WTC11 (cell line): ENCODE results near the gene SLC25A46.

ENCODE experiments used
- CREB1 ChIP-seq: sonication (generic); formaldehyde crosslinking; IDR thresholded peaks from 2 replicates; pipeline ENCODE4 v1.8.0; 2023; ENCODE audit warnings: mild to moderate bottlenecking, missing genetic modification reagents
- CTCF ChIP-seq: fragments of 200-600 bp; IDR thresholded peaks from 2 replicates; pipeline ENCODE4 v1.8.0; 2022; ENCODE audit warnings: antibody characterized with exemption
- FOXJ3 ChIP-seq: sonication (generic); formaldehyde crosslinking; IDR thresholded peaks from 2 replicates; pipeline ENCODE4 v1.9.0; 2021; ENCODE audit warnings: missing genetic modification reagents, mild to moderate bottlenecking, borderline replicate concordance
- MYBL2 ChIP-seq: sonication (generic); formaldehyde crosslinking; IDR thresholded peaks from 2 replicates; pipeline ENCODE4 v1.8.1; 2023; ENCODE audit warnings: mild to moderate bottlenecking, moderate library complexity, missing genetic modification reagents
- SP1 ChIP-seq: sonication (generic); formaldehyde crosslinking; conservative IDR thresholded peaks from 2 replicates; pipeline ENCODE4 v1.8.1; 2022; ENCODE audit warnings: missing genetic modification reagents
- STAT6 ChIP-seq: sonication (generic); formaldehyde crosslinking; conservative IDR thresholded peaks from 2 replicates; pipeline ENCODE4 v1.8.1; 2023; ENCODE audit warnings: mild to moderate bottlenecking, low read depth, missing genetic modification reagents, moderate library complexity
- ZNF138 ChIP-seq: sonication (generic); formaldehyde crosslinking; conservative IDR thresholded peaks from 2 replicates; pipeline ENCODE4 v1.8.1; 2022; ENCODE audit warnings: mild to moderate bottlenecking, moderate library complexity, missing genetic modification reagents
- ZNF232 ChIP-seq: sonication (generic); formaldehyde crosslinking; IDR thresholded peaks from 2 replicates; pipeline ENCODE4 v1.8.0; 2022; ENCODE audit warnings: mild to moderate bottlenecking, missing genetic modification reagents
- TF ChIP-seq, protein P1 (sequence below): sonication (generic); formaldehyde crosslinking; IDR thresholded peaks from 2 replicates; pipeline ENCODE4 v1.8.0; 2022; ENCODE audit warnings: mild to moderate bottlenecking, missing genetic modification reagents
- TF ChIP-seq, protein P2 (sequence below): fragments of 250-450 bp; sonication (Bioruptor Pico); IDR thresholded peaks from 2 replicates; pipeline ENCODE4 v1.9.0; 2021; ENCODE audit warnings: mild to moderate bottlenecking

GRCh38 chr5:110702300-110702699 is 36.5 kb upstream of the SLC25A46 start:
- no peak for TF ChIP-seq CTCF
- TF ChIP-seq SP1 (CRISPR knock-in tag): no peak
- TF ChIP-seq ZNF232 (CRISPR knock-in tag): no peak
- TF ChIP-seq, protein P1, sequence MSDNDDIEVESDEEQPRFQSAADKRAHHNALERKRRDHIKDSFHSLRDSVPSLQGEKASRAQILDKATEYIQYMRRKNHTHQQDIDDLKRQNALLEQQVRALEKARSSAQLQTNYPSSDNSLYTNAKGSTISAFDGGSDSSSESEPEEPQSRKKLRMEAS (CRISPR knock-in tag): no peak
- TF ChIP-seq, protein P2, sequence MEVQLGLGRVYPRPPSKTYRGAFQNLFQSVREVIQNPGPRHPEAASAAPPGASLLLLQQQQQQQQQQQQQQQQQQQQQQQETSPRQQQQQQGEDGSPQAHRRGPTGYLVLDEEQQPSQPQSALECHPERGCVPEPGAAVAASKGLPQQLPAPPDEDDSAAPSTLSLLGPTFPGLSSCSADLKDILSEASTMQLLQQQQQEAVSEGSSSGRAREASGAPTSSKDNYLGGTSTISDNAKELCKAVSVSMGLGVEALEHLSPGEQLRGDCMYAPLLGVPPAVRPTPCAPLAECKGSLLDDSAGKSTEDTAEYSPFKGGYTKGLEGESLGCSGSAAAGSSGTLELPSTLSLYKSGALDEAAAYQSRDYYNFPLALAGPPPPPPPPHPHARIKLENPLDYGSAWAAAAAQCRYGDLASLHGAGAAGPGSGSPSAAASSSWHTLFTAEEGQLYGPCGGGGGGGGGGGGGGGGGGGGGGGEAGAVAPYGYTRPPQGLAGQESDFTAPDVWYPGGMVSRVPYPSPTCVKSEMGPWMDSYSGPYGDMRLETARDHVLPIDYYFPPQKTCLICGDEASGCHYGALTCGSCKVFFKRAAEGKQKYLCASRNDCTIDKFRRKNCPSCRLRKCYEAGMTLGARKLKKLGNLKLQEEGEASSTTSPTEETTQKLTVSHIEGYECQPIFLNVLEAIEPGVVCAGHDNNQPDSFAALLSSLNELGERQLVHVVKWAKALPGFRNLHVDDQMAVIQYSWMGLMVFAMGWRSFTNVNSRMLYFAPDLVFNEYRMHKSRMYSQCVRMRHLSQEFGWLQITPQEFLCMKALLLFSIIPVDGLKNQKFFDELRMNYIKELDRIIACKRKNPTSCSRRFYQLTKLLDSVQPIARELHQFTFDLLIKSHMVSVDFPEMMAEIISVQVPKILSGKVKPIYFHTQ (CRISPR knock-in tag): no peak
- no peak for TF ChIP-seq ZNF138 (CRISPR knock-in tag)
- TF ChIP-seq FOXJ3 (CRISPR knock-in tag): no peak
- no peak for TF ChIP-seq CREB1 (CRISPR knock-in tag)
- no peak for TF ChIP-seq MYBL2 (CRISPR knock-in tag)
- no peak for TF ChIP-seq STAT6 (CRISPR knock-in tag)
